OCI-LY1 (cell line): Measurements from ENCODE around the gene DENND5B.

Experiments
- H2AFZ ChIP-seq: fragments of 200-600 bp; sonication (generic), shearing (Covaris generic); 2 replicates; pipeline ENCODE4 v1.6.0; 2014; ENCODE audit warnings: antibody characterized with exemption, mild to moderate bottlenecking, low read length
- H3F3A ChIP-seq: fragments of 200-600 bp; sonication (generic), shearing (Covaris generic); 2 replicates; pipeline ENCODE4 v1.6.0; 2014; ENCODE audit warnings: mild to moderate bottlenecking, antibody characterized with exemption, low read length, moderate library complexity; ENCODE audit not compliant: insufficient read depth
- H3K27ac ChIP-seq: fragments of 200-600 bp; sonication (generic); 2 replicates; pipeline ENCODE4 v1.5.1; 2014; ENCODE audit warnings: low read length, mixed run types, mild to moderate bottlenecking, low read depth; ENCODE audit not compliant: poor library complexity, severe bottlenecking
- H3K27me3 ChIP-seq: fragments of 200-600 bp; sonication (generic); 2 replicates; pipeline ENCODE4 v1.6.0; 2014; ENCODE audit warnings: antibody characterized with exemption, mild to moderate bottlenecking, low read length, moderate library complexity; ENCODE audit not compliant: insufficient read depth
- H3K36me3 ChIP-seq: fragments of 200-600 bp; sonication (generic); 2 replicates; pipeline ENCODE4 v1.6.1; 2014; ENCODE audit warnings: mild to moderate bottlenecking, antibody characterized with exemption, low read length, moderate library complexity, mixed read lengths; ENCODE audit not compliant: insufficient read depth
- H3K4me1 ChIP-seq: fragments of 200-600 bp; sonication (generic); 2 replicates; pipeline ENCODE4 v1.5.1; 2014; ENCODE audit warnings: mild to moderate bottlenecking, low read length, moderate library complexity; ENCODE audit not compliant: insufficient read depth, severe bottlenecking
- H3K4me2 ChIP-seq: fragments of 200-600 bp; sonication (generic), shearing (Covaris generic); 2 replicates; pipeline ENCODE4 v1.6.1; 2014; ENCODE audit warnings: low read length
- H3K4me3 ChIP-seq: fragments of 200-600 bp; sonication (generic); 2 replicates; pipeline ENCODE4 v1.5.1; 2014; ENCODE audit warnings: low read length, low read depth, mild to moderate bottlenecking, mixed read lengths; ENCODE audit not compliant: poor library complexity, severe bottlenecking
- H3K79me2 ChIP-seq: fragments of 200-600 bp; shearing (Covaris generic); 2 replicates; pipeline ENCODE4 v1.6.1; 2016; ENCODE audit warnings: mixed run types, low read length, mixed read lengths; ENCODE audit not compliant: insufficient read depth
- H3K9ac ChIP-seq: fragments of 200-600 bp; sonication (generic), shearing (Covaris generic); 2 replicates; pipeline ENCODE4 v1.6.1; 2014; ENCODE audit warnings: mild to moderate bottlenecking, low read length, mixed read lengths
- H3K9me2 ChIP-seq: fragments of 200-600 bp; sonication (generic), shearing (Covaris generic); 2 replicates; pipeline ENCODE4 v1.6.1; 2014; ENCODE audit warnings: low read depth, mild to moderate bottlenecking, low read length, mixed read lengths
- H3K9me3 ChIP-seq: fragments of 200-600 bp; shearing (Covaris generic); 2 replicates; pipeline ENCODE4 v1.6.1; 2014; ENCODE audit warnings: low read length, mixed read lengths
- H4K20me1 ChIP-seq: fragments of 200-600 bp; sonication (generic), shearing (Covaris generic); 2 replicates; pipeline ENCODE4 v1.6.0; 2016; ENCODE audit warnings: mild to moderate bottlenecking, low read length; ENCODE audit not compliant: insufficient read depth
- CTCF ChIP-seq: fragments of 200-600 bp; sonication (generic), shearing (Covaris generic); IDR thresholded peaks from 2 replicates; pipeline ENCODE4 v1.5.1; 2017; ENCODE audit warnings: mild to moderate bottlenecking, antibody characterized with exemption, low read length, moderate library complexity, mixed read lengths
- EZH2 ChIP-seq: fragments of 200-600 bp; sonication (generic), shearing (Covaris generic); IDR thresholded peaks from 2 replicates; pipeline ENCODE4 v1.8.0; 2017; ENCODE audit warnings: borderline replicate concordance, mixed run types, mild to moderate bottlenecking, antibody characterized with exemption, low read length, moderate library complexity, mixed read lengths

Gene DENND5B

GRCh38 chr12:31583878-31584277 is 7.1 kb downstream of the DENND5B start:
- Histone ChIP-seq H2AFZ (no peak overlapping the region), H3K4me2 (no peak overlapping the region), H3K9me3 (no peaks in the 10 kb centered on the region), H3K9ac (no peak overlapping the region), H4K20me1 (0 out of 2 replicates have a peak, but pooled peaks cover 2% of the 10 kb centered on the region), H3K27me3 (no peaks in the 10 kb centered on the region), H3K4me1 (peaks cover 39% of the 10 kb centered on the region), H3F3A (no peaks in the 10 kb centered on the region), H3K36me3 (peaks cover 10% of the 10 kb centered on the region; the same call in 1 of the 2 replicates), H3K79me2 (peaks cover 73% of the 10 kb centered on the region), H3K4me3 (no peak overlapping the region), H3K27ac (no peak overlapping the region), H3K9me2 (no peaks in the 10 kb centered on the region)
- TF ChIP-seq EZH2 = no peak

GRCh38 chr12:31582155-31582554 is 8.8 kb downstream of the DENND5B start:
- no peak overlapping the region for H3K27ac ChIP-seq
- no peaks in the 10 kb centered on the region for H3K9me2 ChIP-seq
- no peak overlapping the region for H3K9ac ChIP-seq
- no peak overlapping the region for H3K4me2 ChIP-seq
- H3K4me3 ChIP-seq = no peak overlapping the region
- 0 out of 2 replicates have a peak, but pooled peaks cover 2% of the 10 kb centered on the region for H4K20me1 ChIP-seq
- TF ChIP-seq CTCF = no peak
- TF ChIP-seq EZH2 = no peak
- H2AFZ ChIP-seq = no peak overlapping the region
- peaks cover 61% of the 10 kb centered on the region for H3K79me2 ChIP-seq
- H3K36me3 ChIP-seq = 0 out of 2 replicates have a peak, but pooled peaks cover 3% of the 10 kb centered on the region
- H3K27me3 ChIP-seq = no peaks in the 10 kb centered on the region
- H3F3A ChIP-seq = no peaks in the 10 kb centered on the region
- no peaks in the 10 kb centered on the region for H3K9me3 ChIP-seq
- H3K4me1 ChIP-seq = peaks cover 34% of the 10 kb centered on the region

GRCh38 chr12:31578632-31579031 is 12.3 kb downstream of the DENND5B start:
- Histone ChIP-seq H2AFZ (no peak overlapping the region), H3K4me1 (peaks cover 37% of the 10 kb centered on the region), H3K9me2 (no peaks in the 10 kb centered on the region), H3K27ac (no peak overlapping the region), H3K4me2 (no peak overlapping the region), H3K9me3 (no peaks in the 10 kb centered on the region), H4K20me1 (no peaks in the 10 kb centered on the region), H3K27me3 (no peaks in the 10 kb centered on the region), H3K36me3 (0 out of 2 replicates have a peak, but pooled peaks cover 3% of the 10 kb centered on the region), H3F3A (no peaks in the 10 kb centered on the region), H3K4me3 (no peak overlapping the region), H3K79me2 (peaks cover 46% of the 10 kb centered on the region), H3K9ac (no peak overlapping the region)
- TF ChIP-seq EZH2 (no peak), CTCF (no peak)
